Fibroblast of villous mesenchyme (primary cell): ENCODE data around the gene SMIM24. TPM values are rescaled to one million over a fixed set of nuclear protein-coding genes. Genes with fewer than 3 reads are reported as not detected.

Experiments
- DNase-seq: peaks from one replicate; pipeline ENCODE4 v3.0.0-alpha.2; 2010; ENCODE audit warnings: low read depth
- H3K4me3 ChIP-seq: 2 replicates; pipeline ENCODE4 v1.5.1; 2011; ENCODE audit warnings: low read depth, mild to moderate bottlenecking, low read length
- total RNA-seq: library from RNA; depleted of rRNA; stranded (reverse); fragments of >200 nt; gene quantifications from 2 replicates; pipeline ENCODE4 v1.2.3, GENCODE V29; 2012
- TF ChIP-seq, protein P1 (sequence below): IDR thresholded peaks from 2 replicates; pipeline ENCODE4 v1.5.1; 2012; ENCODE audit warnings: low read depth, mild to moderate bottlenecking, low read length; ENCODE audit not compliant: insufficient read depth

The SMIM24 gene
- total RNA-seq, 1 donor, result not detected

DNA sequence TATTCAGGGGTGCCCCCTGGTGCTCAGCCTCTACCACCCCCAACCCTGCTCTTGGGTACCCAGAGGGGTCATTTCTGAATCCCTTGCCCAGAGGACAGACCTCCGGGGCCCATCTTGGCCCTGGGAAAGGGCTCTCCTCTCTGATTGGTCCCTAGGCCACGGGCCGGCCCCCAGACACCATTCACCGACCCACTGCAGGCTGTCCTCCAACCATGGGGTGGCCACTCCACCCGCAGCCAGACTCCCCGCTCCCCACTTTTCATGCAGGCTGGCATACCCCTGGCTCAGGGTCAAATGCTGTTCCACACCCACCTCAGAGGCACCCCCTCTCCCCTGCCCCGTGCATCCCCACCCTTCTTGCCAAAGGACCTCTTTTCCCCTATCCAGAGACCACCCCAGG lies 14.8 kb downstream of the SMIM24 start:
- TF ChIP-seq, protein P1, sequence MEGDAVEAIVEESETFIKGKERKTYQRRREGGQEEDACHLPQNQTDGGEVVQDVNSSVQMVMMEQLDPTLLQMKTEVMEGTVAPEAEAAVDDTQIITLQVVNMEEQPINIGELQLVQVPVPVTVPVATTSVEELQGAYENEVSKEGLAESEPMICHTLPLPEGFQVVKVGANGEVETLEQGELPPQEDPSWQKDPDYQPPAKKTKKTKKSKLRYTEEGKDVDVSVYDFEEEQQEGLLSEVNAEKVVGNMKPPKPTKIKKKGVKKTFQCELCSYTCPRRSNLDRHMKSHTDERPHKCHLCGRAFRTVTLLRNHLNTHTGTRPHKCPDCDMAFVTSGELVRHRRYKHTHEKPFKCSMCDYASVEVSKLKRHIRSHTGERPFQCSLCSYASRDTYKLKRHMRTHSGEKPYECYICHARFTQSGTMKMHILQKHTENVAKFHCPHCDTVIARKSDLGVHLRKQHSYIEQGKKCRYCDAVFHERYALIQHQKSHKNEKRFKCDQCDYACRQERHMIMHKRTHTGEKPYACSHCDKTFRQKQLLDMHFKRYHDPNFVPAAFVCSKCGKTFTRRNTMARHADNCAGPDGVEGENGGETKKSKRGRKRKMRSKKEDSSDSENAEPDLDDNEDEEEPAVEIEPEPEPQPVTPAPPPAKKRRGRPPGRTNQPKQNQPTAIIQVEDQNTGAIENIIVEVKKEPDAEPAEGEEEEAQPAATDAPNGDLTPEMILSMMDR, result no peak
- H3K4me3 ChIP-seq, result no peak overlapping the region
- no peak for DNase-seq

DNA sequence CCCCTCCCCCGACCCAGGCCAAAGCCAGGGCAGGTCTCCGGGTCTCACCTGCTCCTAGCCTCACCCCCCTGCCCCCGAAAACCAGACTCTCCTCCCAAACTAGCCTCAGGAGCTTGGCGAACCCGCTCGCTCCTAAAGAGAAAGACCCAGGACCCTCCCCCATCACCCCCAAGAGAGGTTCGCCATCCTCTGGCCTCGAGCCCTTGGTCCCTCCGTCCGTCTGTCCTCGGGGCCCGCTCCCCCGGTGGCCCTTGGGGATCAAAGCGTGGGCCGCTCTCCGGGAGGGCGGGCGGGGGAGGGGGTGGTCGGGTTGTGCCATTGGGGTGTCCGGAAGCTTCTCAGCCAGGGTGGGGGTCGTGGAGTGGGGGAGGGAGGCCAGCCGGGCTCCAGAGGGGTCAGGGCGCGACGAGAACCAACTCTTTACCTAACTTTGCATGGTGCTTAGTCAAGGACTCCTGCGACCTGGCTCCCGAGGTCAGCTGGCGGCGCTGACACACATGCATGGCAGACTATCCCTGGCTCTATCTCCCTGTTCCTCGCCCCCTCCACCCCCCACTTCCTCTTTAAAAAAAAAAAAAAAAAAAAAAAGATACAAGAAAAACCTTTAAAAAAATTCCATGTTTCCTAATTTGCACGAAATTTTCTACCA lies 15.6 kb downstream of the SMIM24 start:
- no peak for DNase-seq
- no peak overlapping the region for H3K4me3 ChIP-seq
- TF ChIP-seq, protein P1, result no peak

DNA sequence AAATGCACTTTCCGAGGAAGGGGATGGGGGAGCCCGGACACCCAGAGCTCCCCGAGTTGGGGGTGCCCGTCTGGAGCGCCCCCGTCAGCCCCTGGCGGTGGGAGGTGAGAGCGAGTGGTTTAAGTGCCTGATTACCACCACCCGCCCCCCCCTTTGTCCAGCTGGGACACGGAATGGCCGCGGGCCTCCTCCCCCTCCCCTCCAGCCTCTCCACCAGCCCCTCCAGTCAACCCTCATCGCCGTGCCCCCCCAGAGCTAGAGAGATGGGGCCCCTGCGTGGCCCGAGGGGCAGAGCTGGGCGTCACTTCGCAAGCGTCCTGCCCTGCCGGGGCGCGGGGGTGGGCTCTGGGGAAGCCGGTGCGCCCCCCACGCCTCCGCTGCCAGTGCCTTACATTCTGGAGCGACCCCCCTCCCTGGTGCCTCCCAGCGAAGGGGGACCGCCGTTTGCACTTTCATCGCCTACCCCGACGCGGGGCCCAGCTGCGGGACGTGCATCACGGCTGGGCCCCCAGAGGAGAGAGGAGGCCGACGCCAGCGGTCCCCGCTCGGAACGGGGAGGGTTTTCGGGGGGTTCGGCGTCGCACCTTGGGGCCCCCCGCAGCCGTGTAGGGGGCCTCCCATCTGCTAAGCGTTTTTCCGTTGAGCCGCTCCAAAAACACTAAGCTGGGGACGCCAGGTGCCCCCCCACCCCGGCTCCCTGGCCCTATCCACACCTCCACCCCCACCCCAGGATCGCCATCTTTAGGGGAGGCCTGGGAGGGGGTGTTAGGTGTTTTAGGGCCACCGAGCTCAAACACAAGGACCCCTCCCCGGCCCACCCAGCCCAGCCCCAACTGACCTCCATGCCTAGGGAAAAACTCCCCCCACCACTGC lies 16.4 kb downstream of the SMIM24 start:
- H3K4me3 ChIP-seq, result no peak overlapping the region
- DNase-seq, result no peak
- TF ChIP-seq, protein P1, result no peak

DNA sequence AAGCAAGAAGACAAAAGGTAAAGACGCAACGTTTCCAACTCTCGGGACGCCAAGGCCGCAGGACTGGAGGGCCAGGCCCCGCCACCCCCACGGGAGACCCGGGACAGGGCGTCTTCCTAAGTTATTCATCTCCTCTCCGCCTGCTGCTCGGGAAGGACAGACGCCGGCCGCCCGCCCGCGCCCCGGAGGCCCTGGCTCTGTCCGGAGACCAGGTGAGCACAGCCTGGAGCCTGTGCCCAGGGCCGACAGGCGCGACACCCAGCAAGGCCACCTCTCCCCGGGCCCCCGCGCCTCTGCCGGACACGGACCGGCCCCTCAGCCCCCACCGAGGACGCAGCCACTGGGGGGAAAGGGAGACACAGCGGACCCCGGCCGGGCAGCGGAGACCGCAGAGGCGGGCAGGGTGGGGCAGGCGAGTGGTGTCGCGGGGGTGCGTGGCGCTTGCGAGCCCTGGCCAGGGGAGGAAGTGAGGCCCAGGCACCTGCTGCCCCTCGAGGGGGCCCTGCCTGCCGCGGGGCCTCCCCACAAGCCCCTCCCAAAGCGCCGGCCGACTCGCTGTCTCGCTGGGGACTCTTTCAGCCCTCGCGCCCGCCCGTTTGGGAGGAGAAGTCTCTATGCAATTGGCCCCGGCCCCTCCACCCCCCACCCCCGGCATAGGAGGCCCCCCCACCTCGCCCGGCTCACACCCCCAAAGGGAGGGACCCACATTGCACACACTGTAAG lies 17.2 kb downstream of the SMIM24 start:
- no peak overlapping the region for H3K4me3 ChIP-seq
- TF ChIP-seq, protein P1, result no peak
- no peak for DNase-seq

DNA sequence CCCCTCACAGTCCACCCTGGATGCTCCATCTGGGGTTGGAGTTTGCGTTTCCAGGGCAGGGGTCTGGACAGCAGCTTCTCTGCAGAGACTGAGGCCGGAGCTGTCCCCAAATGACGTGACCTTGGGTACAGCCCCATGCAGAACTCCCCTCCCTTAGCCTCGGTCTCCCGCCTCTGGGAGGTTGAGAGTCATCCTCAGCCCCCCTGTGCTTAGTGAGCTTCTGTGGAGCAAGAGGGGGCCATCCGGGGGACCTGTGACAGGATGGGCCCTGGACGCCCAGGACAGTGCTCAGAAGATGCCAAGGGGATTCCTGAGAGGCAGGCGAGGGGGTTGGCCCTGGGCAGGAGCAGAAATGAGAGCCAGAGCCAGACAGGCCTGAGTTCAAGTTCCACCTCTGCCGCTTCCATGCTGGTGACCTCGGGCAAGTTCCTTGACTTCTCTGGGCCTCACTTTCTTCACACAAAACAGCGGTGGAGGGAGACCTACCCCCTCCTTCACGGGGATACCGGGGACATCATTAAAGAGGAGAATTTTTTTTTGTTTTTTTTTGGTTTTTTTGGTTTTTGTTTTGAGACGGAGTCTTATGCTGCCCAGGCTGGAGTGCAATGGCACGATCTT lies 20.3 kb downstream of the SMIM24 start:
- TF ChIP-seq, protein P1, result no peak
- no peak for DNase-seq
- H3K4me3 ChIP-seq, result no peak overlapping the region

DNA sequence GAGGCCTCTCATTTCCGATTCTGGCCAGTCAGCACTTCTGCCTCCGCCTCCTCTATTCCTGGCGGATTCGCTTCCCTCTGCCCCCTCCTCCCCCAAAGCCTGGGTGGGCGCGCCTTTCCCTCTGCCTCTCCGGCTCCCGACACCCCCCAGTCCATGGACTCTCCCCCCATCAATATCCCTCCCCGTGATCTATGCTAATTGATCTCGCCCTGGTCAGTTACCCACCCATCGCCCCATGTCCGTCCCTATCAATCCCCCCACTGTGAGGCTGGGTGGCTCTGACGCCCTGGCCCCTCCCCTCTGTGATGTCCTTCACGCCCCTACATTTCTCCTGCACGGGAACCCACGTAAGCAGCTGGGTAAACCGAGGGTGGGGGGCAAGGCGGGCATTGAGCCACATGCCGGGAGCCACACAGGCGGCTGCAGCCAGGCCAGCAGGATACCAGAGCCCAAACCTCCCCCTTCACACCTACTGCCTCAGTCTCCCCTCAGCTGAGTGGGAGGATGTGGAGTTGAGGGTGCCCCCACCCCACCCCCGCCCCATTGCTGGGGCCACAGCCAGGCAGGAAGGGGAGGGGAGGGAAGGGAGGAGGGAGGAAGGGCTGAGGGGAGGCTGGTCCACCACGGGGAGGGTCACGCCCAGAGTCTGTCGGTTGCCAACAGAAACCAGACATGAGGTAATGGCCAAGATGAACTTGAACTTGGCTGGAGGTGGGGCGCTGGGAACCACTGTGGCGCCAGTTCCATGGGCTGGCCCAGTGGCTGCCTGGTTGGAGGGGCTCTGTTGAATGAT lies 21.0 kb downstream of the SMIM24 start:
- no peak overlapping the region for H3K4me3 ChIP-seq
- peak; percentile 96 for DNase-seq
- TF ChIP-seq, protein P1, result no peak
